Coronary artery (tissue), 2 donors: ENCODE data around the gene PIN1.

ENCODE experiments used
- DNase-seq: peaks from one replicate; pipeline ENCODE4 v3.0.0-alpha.2; 2017; ENCODE audit warnings: low spot score
- H3K27ac ChIP-seq, 2 donors: fragments of 200-600 bp; sonication (generic); one replicate each; pipeline ENCODE4 v1.5.1; 2016 to 2019
- H3K4me3 ChIP-seq: fragments of 200-600 bp; sonication (generic); 2 replicates; pipeline ENCODE4 v1.5.1; 2016; ENCODE audit warnings: mild to moderate bottlenecking, moderate library complexity
- CTCF ChIP-seq: fragments of 200-600 bp; sonication (generic); IDR thresholded peaks from one replicate; pipeline ENCODE4 v1.5.1; 2019; ENCODE audit warnings: antibody characterized with exemption

The PIN1 gene

DNA sequence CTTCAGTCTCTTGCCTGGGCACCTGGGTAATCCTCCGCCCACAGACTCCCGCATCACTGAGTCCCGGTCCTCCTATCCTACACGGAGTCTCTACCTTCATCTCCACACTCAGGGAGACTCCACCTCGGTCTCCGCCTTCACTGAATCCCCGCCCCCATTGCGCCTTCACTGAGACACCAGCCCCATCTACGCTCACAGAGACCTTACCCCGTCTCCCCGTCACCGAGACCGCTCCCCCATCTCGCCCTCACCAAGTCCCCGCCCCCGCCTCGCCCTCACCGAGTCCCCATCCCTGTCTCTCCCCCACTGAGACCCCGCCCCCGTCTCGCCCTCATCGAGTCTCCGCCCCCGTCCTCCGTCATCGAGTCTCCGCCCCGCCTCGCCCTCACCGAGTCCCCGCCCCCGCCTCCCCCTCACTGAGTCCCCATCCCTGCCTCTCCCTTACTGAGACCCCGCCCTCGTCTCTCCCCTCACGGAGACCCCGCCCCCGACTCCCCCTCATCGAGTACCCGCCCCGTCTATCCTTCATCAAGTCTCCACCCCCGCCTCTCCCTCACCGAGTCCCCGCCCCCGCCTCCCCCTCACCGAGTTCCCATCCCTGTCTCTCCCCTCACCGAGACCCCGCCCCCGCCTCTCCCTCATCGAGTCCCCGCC, 43.4 kb upstream of the PIN1 start:
- TF ChIP-seq CTCF: no peak
- peak; percentile 98 for DNase-seq
- H3K27ac ChIP-seq: peak overlapping the region; percentile 92 to 97
- H3K4me3 ChIP-seq: peak overlapping the region; percentile 89

DNA sequence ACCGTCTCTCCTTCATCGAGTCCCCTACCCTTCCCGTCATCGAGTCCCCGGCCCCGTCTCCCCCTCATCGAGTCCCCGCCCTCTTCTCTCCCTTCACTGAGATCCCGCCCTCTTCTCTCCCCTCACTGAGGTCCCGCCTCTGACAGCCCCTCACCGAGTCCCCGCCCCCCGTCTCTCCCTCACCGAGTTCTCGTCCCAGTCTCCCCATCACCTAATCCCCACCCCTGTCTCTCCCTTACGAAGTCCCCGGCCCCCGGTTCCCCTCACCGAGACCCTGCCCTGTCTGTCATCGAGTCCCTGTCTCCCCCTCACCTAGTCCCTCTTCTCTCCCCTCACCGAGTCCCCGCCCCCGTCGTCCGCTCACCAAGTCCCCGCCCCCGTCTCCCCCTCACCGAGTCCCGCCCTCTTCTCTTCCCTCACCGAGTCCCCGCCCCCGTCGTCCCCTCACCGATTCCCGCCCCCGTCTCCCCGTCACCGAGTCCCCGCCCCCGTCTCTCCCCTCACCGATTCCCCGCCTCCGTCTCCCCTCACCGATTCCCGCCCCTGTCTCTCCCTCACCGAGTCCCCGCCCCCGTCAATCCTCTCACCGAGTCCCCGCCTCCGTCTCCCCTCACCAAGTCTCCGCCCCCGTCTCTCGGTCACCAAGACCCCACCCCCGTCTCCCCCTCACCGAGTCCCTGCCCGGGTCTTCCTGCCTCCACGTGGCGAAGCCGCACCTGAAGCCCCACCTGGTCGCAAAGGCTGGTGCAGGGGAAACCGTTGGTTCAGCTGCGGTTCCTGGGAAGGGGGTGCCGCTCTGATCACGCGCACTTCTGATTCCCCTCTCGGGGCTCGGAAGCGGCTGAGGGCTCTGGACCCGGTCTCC, 42.7 kb upstream of the PIN1 start:
- DNase-seq: peak; percentile 98
- peak overlapping the region; percentile 89 for H3K4me3 ChIP-seq
- TF ChIP-seq CTCF: no peak
- H3K27ac ChIP-seq: peak overlapping the region; percentile 92 to 97

GRCh38 chr19:9793071-9793591, 42.0 kb upstream of the PIN1 start:
- H3K4me3 ChIP-seq: peak overlapping the region; percentile 89
- peak overlapping the region; percentile 92 to 97 for H3K27ac ChIP-seq
- TF ChIP-seq CTCF: no peak
- no peak for DNase-seq

DNA sequence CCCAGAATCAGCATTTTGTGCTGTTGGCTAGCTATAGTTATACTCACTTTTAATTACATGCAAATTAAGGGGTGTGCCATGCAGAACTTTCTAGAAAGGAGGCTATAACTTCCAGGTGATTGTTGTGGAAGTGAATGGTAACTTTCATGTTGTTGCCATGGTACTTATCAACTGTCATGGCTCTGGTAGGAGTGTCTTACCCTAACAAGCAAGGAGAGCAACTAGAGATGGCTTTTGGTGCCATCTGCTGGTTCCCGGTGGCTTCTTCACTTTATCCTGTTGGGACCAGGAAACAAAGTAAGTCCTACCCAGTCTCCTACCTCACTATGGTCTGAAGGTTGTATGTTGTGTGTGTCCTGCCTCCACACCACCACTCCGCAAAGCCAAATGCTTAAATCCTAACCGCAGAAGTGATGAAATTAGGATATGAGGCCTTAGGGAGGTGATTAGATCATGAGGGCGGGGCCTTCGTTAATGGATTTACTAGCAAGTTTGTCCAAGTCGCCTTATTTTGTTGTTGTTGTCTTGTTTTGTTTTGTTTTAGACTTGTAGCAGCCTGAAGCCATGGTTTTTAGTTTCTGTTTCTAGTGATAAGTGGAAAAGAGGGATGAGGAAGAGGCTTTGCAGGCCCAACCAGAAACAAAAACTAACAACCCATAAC, 38.9 kb upstream of the PIN1 start:
- no peak overlapping the region for H3K4me3 ChIP-seq
- peak; percentile 55 for TF ChIP-seq CTCF
- DNase-seq: peak; percentile 89
- H3K27ac ChIP-seq: no peak overlapping the region

DNA sequence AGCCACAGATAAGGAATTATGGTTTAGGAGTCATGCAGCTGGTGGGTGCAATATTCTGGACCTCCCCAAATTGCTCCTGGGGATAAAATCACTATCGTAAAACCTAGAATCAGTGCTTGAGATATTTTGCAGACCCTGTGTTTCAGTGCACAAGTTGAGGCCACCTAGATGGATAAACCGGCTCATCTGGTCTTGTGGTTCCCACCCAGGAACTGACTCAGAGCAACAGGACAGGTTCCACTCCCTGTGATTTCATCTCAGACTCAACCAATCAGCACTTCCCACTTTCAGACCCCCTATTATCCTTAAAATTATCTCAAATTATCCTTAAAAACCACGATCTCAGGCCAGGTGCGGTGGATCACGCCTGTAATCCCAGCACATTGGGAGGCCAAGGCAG, 37.2 kb upstream of the PIN1 start:
- TF ChIP-seq CTCF: no peak
- H3K27ac ChIP-seq: no peak overlapping the region
- no peak overlapping the region for H3K4me3 ChIP-seq
- no peak for DNase-seq

DNA sequence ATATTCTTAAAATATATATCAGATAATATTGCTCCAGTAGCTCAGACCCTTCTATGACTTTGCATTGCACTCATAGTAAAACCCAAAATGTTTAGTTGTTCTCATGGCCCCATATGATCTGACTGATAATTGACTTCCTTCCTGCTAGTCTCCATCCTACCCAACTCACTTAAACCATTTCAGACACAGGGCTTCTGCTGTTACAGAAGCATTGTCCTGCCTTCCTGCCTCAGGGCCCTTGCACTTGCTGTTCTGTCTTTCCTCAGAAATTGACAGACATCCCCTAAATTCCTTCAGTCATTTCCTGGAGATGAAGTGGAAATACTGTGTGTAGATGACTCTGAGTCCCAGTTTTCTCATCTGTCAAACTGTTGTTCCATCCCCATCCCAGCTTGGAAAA, 36.0 kb upstream of the PIN1 start:
- DNase-seq: no peak
- Histone ChIP-seq H3K4me3 (no peak overlapping the region), H3K27ac (no peak overlapping the region)
- no peak for TF ChIP-seq CTCF
